G401 (cell line): ENCODE measurements around the gene KIAA0825. TPM values are rescaled to one million over a fixed set of nuclear protein-coding genes. Genes with fewer than 3 reads are reported as not detected.

Experiments used
- DNase-seq: peaks from one replicate; pipeline ENCODE4 v3.0.0-alpha.2; 2015; ENCODE audit warnings: low spot score
- in situ Hi-C: cut with HindIII; loops from 2 replicates; pipeline ENCODE4 v1.10.0; 2016; ENCODE audit warnings: low sequenced_read_pairs, mixed read lengths
- total RNA-seq: library from RNA; depleted of rRNA; stranded (reverse); fragments of >200 nt; shearing (Covaris generic); gene quantifications from 2 replicates; pipeline ENCODE4 v1.2.3, GENCODE V29; 2014

KIAA0825 gene
- total RNA-seq, 1 experiment from 2014 or later, result 3.3 TPM

GRCh38 chr5:94276751-94277150 is 341.7 kb downstream of the KIAA0825 start:
- in situ Hi-C loops, result no loop called here
- DNase-seq, result no peak

- in situ Hi-C loops, result no loop called here
Observed at GRCh38 chr5:94276048-94276447, 342.4 kb downstream of the KIAA0825 start.

GRCh38 chr5:94274707-94275106 is 343.7 kb downstream of the KIAA0825 start:
- no peak for DNase-seq
- in situ Hi-C loops, result no loop called here

More at GRCh38 chr5:94276048-94276447, 342.4 kb downstream of the KIAA0825 start:
- no peak for DNase-seq

- in situ Hi-C loops, result no loop called here
- DNase-seq, result no peak
Observed at GRCh38 chr5:94268226-94268625, 350.2 kb downstream of the KIAA0825 start.

DNA sequence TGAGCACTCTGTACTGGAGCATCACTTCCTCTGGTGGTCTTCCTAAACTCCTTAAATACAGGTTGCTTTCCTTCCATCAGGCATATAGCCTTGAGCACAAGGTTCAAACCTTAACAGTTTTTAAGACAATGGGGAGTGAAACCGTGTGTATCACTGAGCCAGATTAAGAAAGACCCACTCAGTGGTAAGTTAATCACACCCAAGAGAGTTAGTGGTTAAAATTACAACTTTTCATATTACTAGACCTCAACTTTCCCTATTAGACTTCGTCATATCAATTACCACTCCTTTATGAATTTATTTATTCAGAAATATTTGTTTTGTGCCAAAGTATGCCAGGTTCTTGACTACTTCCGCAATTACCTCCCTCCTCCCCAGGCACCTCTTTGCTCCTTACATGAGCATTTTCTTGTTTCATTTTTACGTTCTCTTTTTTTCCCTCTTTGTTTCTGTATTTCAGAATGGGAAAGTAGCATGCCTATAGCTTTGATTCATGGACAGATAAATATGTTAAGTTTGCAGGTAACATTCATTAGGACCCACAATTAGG is 351.0 kb downstream of the KIAA0825 start:
- in situ Hi-C loops, result no loop called here
- DNase-seq, result no peak

DNA sequence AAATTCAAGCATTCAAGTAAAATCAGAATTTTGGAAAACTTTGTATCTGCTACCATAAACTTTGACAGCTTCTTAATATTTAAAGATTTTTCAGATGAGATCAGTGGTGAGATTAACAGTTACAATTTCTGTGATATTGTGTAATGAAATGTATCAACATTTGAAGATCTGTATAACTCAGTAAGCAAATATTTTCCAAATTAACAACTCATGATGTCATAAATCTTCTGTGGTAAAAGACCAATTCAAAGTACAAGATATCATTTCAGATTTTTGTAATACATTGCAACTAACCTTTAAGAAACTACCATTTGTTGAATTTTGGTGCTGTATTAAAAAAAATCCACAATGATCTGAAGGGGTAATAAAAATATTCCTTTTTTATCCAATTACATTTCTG is 352.2 kb downstream of the KIAA0825 start:
- in situ Hi-C loops, result no loop called here
- no peak for DNase-seq

- in situ Hi-C loops, result no loop called here
Observed at GRCh38 chr5:94263068-94263467, 355.3 kb downstream of the KIAA0825 start.

GRCh38 chr5:94260096-94260495 is 358.3 kb downstream of the KIAA0825 start:
- DNase-seq, result no peak
- in situ Hi-C loops, result no loop called here

More at GRCh38 chr5:94263068-94263467, 355.3 kb downstream of the KIAA0825 start:
- DNase-seq, result no peak

DNA sequence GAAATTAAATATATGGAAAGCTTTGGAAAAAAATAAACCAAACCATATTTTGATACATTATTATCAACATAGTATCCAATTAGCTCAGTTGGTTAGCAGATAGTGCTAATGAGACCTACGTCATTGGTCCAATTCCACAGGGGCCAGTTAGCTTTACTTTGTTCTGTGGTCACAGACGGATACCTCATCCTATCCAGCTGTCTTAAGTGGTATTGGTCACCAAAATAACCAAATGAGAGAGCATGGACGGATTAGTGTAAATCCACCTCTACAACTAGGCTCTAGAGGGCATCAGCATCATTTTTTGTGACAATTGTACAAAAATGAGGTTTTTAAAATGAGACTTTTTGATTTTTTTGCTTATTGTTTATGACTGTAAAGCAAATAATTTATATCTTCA is 364.2 kb downstream of the KIAA0825 start:
- DNase-seq, result no peak
- in situ Hi-C loops, result no loop called here

GRCh38 chr5:94250985-94251384 is 367.4 kb downstream of the KIAA0825 start:
- in situ Hi-C loops, result no loop called here
- DNase-seq, result no peak

DNA sequence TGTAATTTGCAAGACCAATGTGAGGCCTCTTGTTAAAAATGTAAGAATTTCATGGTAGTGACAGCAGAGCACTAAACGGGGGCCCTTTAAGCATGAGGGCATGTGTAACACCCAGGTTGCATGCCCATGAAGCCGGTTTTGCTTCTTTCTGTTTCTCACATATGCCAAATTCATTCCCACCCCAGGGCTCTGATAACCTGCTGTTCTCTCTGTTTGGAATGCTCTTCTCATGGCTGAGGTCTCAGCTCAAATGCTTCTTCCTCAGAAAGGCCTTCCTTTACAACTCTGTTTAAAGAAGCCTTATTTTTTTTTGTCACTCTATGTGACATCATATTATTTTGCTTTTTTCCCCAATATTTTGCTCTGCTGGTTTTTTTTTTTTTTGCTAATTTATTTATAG is 369.0 kb downstream of the KIAA0825 start:
- no peak for DNase-seq
- in situ Hi-C loops, result no loop called here

GRCh38 chr5:94248175-94248875 is 370.1 kb downstream of the KIAA0825 start:
- DNase-seq, result no peak
- in situ Hi-C loops, result no loop called here

- no peak for DNase-seq
- in situ Hi-C loops, result no loop called here
Observed at GRCh38 chr5:94245608-94246007, 372.8 kb downstream of the KIAA0825 start.

GRCh38 chr5:94244921-94245320 is 373.5 kb downstream of the KIAA0825 start:
- in situ Hi-C loops, result no loop called here
- DNase-seq, result no peak

GRCh38 chr5:94243612-94244011 is 374.8 kb downstream of the KIAA0825 start:
- no peak for DNase-seq
- in situ Hi-C loops, result no loop called here

DNA sequence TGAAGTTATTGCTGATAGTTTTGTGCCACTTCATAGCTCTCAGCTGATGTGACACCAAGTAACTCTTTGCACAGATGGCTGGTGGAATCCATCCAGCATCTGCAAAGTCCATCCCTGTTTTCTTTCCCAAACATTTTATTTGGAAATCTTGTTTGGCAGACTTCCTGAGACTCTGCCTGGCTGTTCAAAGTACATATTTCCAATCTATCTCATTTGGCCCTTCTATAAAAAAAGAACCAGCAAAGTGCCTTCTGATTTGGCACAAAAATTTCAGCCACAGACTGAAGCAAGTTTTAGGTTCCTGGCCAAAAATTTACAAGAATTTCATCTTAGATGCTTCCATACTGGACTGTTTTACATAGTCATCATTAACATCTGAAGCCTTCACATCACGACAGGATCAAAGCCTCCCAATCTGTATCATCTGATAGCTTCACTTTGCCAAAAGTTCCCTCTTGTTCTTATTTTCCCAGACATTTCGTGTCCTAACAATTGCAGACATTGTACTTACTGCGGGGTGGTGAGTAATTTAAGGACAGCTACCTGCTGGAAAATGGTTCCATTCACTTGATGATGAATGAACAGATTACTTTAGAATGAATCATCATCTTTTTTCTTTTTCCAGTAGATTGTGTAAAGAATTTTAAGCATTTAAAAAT is 377.3 kb downstream of the KIAA0825 start:
- no peak for DNase-seq
- in situ Hi-C loops, result no loop called here

DNA sequence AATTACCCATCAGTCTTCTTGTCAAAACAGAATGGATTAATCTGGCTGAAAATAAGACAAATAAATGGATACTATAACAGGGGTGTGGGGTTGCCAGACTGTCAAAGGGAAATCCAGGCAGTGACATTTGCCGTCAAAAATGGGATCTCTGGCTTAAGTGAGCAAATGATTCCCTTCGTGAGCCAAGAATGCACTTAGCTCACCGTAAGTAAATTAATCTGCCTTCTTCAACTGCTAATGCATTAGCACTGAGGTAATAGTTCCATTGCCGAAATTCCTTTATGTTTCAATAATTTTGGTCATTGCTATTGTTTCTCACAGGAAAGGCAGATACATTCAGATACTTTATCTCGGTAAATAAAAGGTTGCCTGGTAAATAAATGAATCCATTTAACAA is 377.8 kb downstream of the KIAA0825 start:
- DNase-seq, result no peak
- in situ Hi-C loops, result no loop called here

GRCh38 chr5:94240134-94240533 is 378.3 kb downstream of the KIAA0825 start:
- DNase-seq, result no peak
- in situ Hi-C loops, result no loop called here

DNA sequence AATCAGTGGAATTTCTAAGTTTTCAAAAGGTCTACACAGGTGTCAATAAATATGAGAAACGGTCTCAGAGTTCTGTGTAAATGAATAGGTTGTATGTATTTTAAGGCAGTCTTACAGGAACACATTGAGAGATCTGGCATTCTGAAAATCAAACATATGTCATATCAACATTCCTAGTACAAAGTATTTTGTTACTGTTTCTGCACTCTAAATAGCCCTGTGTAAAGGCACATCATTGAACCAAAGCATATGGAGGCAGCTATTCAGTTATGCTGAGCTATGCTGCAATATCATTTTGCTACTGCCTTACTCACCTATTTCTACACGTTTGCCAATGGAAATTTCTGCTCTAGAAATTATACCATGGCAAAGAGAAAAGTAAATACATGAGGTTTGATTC is 379.1 kb downstream of the KIAA0825 start:
- DNase-seq, result no peak
- in situ Hi-C loops, result no loop called here

DNA sequence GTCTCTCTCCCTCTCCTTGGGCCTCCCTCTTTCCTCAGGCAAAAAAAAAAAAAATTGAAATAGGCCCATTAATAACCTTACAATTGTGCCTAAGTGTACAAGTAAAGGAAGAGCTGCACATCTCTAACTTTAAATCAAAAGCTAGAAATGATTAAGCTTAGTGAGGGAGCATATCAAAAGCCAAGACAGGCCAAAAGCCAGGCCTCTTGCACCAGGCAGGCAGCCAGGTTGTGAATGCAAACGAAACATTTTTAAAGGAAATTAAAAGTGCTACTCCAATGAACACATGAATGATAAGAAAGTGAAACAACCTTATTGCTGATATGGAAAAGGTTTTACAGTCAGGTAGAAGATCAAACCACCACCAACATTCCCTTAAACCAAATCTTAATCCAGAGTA is 383.4 kb downstream of the KIAA0825 start:
- no peak for DNase-seq
- in situ Hi-C loops, result no loop called here

DNA sequence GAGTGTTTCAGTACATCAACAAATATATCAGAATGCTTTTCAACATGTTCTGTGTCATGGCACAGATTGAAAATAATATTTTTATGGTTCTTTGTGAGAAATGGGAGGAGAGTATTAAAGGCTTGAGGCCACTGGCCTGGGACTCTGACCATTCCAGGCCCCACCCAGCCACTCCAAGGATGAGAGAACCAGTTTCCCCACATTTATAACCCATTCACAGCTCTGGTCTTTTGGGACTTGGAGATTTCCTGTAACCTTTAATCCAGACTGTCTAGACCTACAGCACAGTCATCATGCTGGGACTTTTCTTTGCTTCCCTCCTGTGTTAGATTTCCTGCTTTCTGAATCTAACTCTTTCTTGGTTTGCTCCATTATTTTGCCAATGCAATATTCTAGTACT is 389.6 kb downstream of the KIAA0825 start:
- in situ Hi-C loops, result no loop called here
- no peak for DNase-seq
